H1 (cell line): ENCODE data around the gene ACTR5. TPM values are rescaled to one million over a fixed set of nuclear protein-coding genes. Genes with fewer than 3 reads are reported as not detected.

ENCODE experiments used
- CBX5 ChIP-seq: fragments of 300-800, 300-1000 bp; sonication (generic); IDR thresholded peaks from 2 replicates; pipeline ENCODE4 v1.7.1; 2016; ENCODE audit warnings: antibody characterized with exemption, low read length, low read depth
- POLR2A ChIP-seq, 2 experiments: IDR thresholded peaks; 1 replicate in 1 of 2; 2 replicates in 1 of 2; pipeline ENCODE4 v1.6.1; 2011; ENCODE audit warnings: low read depth in 2 of 2, low read length in 2 of 2, mild to moderate bottlenecking in 2 of 2; ENCODE audit errors: control extremely low read depth in 1 of 2
- SUZ12 ChIP-seq: fragments of 200-600 bp; sonication (generic); IDR thresholded peaks from 2 replicates; pipeline ENCODE4 v1.6.1; 2012; ENCODE audit warnings: mild to moderate bottlenecking, inconsistent platforms, low read length, moderate library complexity, mixed read lengths
- TAF7 ChIP-seq: optimal IDR thresholded peaks from 2 replicates; pipeline ENCODE3; 2011; ENCODE audit warnings: low read depth, mild to moderate bottlenecking, inconsistent platforms, low read length, moderate library complexity, borderline replicate concordance
- polyA plus RNA-seq, 7 experiments: library from polyadenylated mRNA; depleted of rRNA in 3 of 7; stranded (reverse) in 5 of 7; unstranded in 2 of 7; fragments of >200 nt in 5 of 7; fragments of 200-250 nt in 2 of 7; gene quantifications; 1 replicate in 5 of 7; 2 replicates in 1 of 7; 4 replicates in 1 of 7; pipeline versions ENCODE4 v1.2.1 to v1.2.3, GENCODE V29; 2011 to 2013; ENCODE audit warnings: missing spikeins in 2 of 7, mixed read lengths in 2 of 7
- total RNA-seq: library from RNA; stranded (reverse); fragmentation: NEBNext Ultra II Directional; extraction: Animal tissue kit (Norgen Biotek cat#: 25700); gene quantifications from 2 replicates; pipeline ENCODE4 v1.2.1, GENCODE V29; 2021
- TF ChIP-seq, protein P1 (sequence below), 3 experiments: IDR thresholded peaks; 1 replicate in 2 of 3; 2 replicates in 1 of 3; pipeline versions ENCODE4 v1.5.1 to v1.6.1; 2011; ENCODE audit warnings: low read length in 3 of 3, mild to moderate bottlenecking in 3 of 3, inconsistent platforms in 2 of 3, low read depth in 1 of 3, moderate library complexity in 1 of 3; ENCODE audit not compliant: insufficient read depth in 1 of 3; ENCODE audit errors: control extremely low read depth in 1 of 3

Gene ACTR5
- total and polyA plus RNA-seq, 2 of the 8 experiments (the other 6 are each of a cell fraction or from before 2014, with no cell fraction given): 10.4 to 14.4 TPM

DNA sequence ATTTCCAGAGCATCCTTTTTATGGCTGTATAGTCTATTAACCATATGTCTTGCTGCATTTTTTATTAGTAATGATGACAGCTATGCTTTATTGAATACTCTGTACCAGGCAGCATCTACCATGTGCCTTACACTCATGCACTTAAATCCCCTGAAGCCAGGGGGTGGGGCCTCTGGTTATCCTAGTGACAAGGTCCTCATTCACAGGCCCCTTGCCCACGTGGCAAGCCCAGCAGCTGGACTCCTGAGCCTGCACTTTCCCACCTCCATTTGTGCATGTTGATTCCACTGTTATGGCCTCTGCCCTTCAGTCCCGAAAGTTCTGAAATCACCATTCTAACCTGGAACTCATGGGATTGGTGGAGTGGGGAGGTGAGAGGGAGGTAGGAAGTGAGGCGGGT lies 22.3 kb downstream of the ACTR5 start (continued):
- TF ChIP-seq, protein P1, sequence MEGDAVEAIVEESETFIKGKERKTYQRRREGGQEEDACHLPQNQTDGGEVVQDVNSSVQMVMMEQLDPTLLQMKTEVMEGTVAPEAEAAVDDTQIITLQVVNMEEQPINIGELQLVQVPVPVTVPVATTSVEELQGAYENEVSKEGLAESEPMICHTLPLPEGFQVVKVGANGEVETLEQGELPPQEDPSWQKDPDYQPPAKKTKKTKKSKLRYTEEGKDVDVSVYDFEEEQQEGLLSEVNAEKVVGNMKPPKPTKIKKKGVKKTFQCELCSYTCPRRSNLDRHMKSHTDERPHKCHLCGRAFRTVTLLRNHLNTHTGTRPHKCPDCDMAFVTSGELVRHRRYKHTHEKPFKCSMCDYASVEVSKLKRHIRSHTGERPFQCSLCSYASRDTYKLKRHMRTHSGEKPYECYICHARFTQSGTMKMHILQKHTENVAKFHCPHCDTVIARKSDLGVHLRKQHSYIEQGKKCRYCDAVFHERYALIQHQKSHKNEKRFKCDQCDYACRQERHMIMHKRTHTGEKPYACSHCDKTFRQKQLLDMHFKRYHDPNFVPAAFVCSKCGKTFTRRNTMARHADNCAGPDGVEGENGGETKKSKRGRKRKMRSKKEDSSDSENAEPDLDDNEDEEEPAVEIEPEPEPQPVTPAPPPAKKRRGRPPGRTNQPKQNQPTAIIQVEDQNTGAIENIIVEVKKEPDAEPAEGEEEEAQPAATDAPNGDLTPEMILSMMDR (IDR thresholded peaks at IDR 0.05; ENCODE audit: control extremely low read depth in 1 of 3, insufficient read depth in 1 of 3, low read depth in 1 of 3, low read length in 3 of 3): no peak
- TF ChIP-seq SUZ12: no peak
- no peak for TF ChIP-seq CBX5
- no peak for TF ChIP-seq TAF7
- no peak for TF ChIP-seq POLR2A (IDR thresholded peaks at IDR 0.05; ENCODE audit: control extremely low read depth in 1 of 2, low read depth in 2 of 2, low read length in 2 of 2)
- TF ChIP-seq, all 59 proteins: peak for 0
